Right lobe of liver (tissue), 4 donors: Measurements from ENCODE around the gene FAM180A.

Source experiments
- CTCF ChIP-seq, 4 donors: fragments of 200-600 bp in 3 of 4; fragments of 450-650 bp in 1 of 4; IDR thresholded peaks; one replicate each; pipeline versions ENCODE4 v1.5.1 to v1.8.0; 2016 to 2022; ENCODE audit warnings: antibody characterized with exemption in 4 of 4, mild to moderate bottlenecking in 2 of 4
- POLR2A ChIP-seq: fragments of 450-650 bp; IDR thresholded peaks from one replicate; pipeline ENCODE4 v1.6.1; 2017; ENCODE audit warnings: antibody characterized with exemption, mild to moderate bottlenecking
- donor health status: DM: no; HTN: no; CAD: no.
- donor health status: DM: no; HTN: no; CAD: no.
- donor health status: DM: no; HTN: yes; CAD: no.

GRCh38 chr7:135743907-135744731, 4.5 kb downstream of the FAM180A start:
- TF ChIP-seq CTCF (IDR thresholded peaks at IDR 0.05) (no peak), POLR2A (no peak)
